Islet of Langerhans (tissue), 1 donor: ENCODE results near the gene KPNA4.
"Not testable (repeated sequence)": the region's sequence is repeated elsewhere in the genome, so short reads cannot be mapped to it uniquely, and the experiment has no call there.

Experiments used
- FAIRE-seq: peaks from one replicate; lab custom pipeline; 2011; peaks lifted over from hg19 to GRCh38; lab: Jason Lieb, UNC

KPNA4 gene, protein sequence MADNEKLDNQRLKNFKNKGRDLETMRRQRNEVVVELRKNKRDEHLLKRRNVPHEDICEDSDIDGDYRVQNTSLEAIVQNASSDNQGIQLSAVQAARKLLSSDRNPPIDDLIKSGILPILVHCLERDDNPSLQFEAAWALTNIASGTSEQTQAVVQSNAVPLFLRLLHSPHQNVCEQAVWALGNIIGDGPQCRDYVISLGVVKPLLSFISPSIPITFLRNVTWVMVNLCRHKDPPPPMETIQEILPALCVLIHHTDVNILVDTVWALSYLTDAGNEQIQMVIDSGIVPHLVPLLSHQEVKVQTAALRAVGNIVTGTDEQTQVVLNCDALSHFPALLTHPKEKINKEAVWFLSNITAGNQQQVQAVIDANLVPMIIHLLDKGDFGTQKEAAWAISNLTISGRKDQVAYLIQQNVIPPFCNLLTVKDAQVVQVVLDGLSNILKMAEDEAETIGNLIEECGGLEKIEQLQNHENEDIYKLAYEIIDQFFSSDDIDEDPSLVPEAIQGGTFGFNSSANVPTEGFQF

DNA sequence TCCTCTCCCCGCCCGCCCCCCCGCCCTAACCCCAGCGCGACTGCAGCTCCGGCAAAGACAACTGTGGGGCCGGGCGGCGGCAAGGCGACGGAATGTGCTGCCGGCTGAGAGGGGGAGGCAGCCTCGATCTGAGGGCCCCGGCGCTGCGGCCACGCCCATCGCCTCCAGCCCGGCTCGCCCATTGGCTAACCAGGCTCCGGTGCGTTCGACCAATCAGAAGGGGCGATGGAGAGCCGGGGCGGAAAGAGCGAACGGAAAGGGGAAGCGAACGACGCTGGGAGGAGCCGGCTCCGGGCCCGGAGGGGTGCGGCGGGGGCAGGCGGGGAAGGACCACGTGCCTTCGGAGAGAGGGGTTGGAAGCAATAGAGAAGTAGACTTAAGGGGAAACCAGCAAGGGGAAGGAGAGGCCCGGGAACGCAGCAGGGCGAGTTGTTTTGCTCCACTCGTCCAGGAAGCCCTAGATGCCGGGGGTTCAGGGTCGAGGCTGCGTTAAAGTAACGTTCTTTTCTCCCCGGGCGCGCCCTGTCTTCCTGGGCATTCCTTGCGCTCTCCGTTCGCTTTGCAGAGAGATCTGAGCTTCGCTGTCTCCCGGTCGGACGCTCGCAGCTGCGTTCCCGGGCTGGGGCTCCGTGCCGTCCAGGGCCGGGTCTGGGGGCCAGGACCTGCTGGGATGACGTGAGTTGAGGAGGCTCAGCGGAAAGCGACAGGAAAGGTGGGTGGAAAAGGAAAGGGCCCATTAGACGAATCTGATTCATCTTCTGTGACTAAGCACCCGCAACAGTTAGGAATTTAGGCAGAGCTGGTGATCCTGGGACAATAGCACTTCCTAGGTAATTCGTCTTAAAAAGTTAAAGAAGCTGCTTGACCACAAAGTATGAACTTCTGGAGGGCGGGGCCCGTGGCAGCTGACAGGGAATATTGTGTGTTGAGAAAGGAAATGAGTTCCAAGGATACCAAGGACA lies at the start of gene KPNA4:
KPNA4 (minus strand) TSS at position 130 of the 962 bp plus-strand sequence. CDS start 289 bp downstream, outside the sequence.
- no peak for FAIRE-seq

DNA sequence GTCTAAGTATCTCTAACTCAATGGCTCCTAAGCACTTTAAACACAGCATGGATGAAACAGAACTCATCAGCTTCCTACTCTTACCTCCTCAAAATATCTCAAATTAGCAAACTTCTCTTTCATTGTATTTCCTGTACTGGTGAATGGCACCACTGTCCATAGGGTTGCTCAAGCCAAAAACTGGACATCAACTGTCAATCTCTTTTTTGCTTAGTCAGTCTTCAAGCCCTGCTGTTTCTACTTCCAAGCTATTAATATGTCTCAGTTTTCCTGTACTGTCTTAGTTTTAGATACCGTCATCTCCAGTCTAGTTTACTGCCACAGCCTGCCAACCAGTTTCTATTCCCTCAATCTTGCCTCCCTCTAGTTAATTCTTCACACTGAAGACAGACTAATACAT lies 48.3 kb upstream of the KPNA4 start:
- FAIRE-seq, result no peak

GRCh38 chr3:160612386-160613075 lies 47.2 kb upstream of the KPNA4 start:
- no peak for FAIRE-seq

DNA sequence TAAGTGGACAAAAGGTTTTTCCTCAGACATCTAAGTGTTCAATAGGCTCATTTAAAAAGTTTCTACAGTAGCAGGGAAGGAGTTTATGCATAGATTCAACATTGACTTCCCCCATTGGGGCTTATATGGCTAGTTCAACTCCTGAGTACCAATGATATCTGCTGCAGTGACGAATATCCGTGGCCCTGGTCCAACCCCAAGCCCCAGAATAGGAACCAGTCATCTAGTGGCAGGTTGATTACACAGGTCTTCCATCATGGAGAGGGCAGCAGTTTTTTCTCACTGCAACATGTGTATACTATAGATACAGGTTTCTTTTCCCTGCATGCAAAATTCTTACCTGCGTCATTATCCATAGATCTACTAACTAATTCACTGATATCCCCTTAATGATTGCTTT lies 45.8 kb upstream of the KPNA4 start:
- FAIRE-seq, result no peak

- FAIRE-seq, result no peak
Observed at GRCh38 chr3:160608870-160609269, 43.5 kb upstream of the KPNA4 start.

DNA sequence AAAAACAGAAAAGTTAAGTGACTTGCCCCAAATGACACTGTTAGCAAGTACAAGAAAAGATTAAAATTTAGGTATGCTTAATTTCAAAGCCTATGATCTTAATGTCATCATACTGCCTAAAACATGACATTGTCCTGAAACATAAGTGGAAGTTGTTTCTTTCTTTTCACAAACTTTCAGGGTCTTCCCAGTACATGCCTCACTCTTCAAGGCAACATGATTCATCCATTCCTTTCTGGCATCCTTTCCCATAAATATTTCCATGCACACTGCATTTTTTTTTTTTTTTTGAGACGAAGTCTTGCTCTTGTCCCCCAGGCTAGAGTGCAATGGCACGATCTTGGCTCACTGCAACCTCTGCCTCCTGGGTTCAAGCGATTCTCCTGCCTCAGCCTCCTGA lies 42.5 kb upstream of the KPNA4 start:
- no peak for FAIRE-seq

- FAIRE-seq, result no peak
Observed at GRCh38 chr3:160605315-160605714, 39.9 kb upstream of the KPNA4 start.

GRCh38 chr3:160603845-160604244 lies 38.5 kb upstream of the KPNA4 start:
- FAIRE-seq, result not testable (repeated sequence)

DNA sequence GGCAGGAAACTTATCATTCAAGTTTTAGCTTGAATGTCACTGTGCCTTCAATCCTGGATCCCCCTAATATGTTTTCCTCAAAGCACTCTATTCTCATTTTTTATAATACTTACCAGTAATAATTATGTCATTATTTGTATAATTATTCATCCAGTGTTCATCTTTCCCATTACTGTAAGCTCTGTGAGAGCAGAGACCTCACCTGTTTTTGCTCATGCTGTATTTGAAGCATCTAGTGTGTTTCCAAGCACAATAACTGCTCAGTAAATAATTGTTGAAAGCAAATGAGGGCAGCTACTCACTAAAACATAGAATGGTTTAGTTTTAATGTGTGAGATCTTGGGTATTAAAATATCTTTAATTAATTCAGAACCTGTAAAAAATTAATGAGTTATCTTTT lies 36.9 kb upstream of the KPNA4 start:
- FAIRE-seq, result no peak

- no peak for FAIRE-seq
Observed at GRCh38 chr3:160601288-160601687, 35.9 kb upstream of the KPNA4 start.

DNA sequence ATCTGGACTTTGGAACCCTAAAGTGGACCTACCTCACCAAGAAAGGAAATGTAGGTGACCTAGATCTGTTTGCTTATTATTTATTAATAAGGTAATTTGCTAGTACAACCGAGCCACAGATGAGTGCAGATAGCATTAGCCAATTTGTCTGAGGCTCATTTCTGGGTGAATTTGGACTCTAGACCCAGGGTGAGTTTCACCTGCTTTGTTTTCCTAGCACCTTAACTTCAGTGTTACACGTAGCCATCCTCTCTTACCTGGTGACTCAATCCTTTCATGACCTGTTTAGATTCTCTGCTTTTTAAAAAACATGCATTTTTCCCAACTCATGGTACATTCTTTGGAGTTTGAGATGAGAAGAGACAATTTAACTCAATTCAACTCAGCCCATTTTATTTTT lies 33.5 kb upstream of the KPNA4 start:
- FAIRE-seq, result peak; percentile 55

DNA sequence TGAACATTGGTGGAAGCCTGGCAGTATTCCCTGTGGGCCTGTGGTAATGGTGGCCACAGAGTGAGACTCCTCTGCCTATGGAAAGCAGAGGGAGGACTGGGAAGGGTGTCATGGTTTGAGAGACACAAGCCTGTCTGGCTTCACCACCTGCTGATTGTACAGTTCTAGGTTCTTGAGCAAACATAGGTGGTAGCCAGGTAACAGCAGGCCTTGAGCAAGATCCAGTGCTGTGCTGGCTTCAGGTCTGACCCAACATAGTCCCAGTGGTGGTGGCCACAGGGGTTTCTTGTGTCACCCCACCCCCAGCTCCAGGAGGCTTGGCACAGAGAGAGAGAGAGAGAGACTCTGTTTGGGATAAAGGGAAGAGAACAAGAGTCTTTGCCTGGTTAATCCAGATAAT lies 22.7 kb upstream of the KPNA4 start:
- no peak for FAIRE-seq

DNA sequence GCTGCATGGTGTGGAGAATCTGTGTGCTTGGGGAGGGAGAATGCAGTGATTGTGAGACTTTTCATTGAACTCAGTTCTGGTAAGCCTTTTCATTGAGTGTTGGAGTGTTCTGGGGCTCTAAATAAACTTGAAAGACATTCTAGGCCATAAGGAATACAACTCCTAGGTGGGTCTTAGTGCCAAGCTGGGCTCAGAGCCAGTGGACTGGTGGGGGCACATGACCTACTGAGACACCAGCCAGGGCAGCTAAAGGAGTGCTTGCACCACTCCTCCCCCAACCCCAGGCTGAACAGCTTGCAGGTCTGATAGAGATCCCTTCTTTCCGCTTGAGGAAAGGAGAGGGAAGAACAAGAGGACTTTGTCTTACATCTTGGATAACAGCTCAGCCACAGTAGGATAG lies 21.7 kb upstream of the KPNA4 start:
- no peak for FAIRE-seq

DNA sequence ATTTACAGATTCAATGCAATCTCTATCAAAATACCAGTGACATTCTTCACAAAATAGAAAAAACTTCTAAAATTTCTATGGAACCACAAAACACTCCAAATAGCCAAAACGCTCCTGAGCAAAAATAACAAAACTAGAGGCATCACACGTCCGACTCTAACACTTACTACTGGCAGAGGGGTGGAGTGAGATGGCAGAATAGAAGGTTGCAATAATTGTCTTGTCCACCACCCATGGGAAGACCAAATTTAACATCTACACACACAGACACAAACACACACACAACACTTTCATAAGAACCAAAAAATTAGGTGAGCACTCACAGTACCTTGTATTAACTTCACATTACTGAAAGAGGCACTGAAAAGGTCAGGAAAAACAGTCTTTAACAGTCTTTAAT lies 21.3 kb upstream of the KPNA4 start:
- no peak for FAIRE-seq

DNA sequence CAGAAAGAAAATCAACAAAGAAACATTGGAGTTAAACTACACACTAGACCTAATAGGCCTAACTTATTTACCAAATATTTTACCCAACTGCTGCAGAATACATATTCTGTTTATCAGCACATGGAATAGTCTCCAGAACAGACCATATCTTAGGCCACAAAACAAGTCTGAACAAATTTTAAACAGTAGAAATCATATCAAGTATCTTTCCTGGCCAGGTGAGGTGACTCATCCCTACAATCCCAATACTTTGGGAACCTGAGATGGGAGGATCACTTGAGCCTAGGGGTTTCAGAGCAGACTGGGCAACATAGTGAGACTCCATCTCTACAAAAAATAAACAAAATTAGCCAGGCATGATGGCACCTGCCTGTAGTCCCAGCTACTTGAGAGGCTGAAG lies 18.1 kb upstream of the KPNA4 start:
- FAIRE-seq, result no peak

- no peak for FAIRE-seq
Observed at GRCh38 chr3:160580938-160581337, 15.6 kb upstream of the KPNA4 start.

GRCh38 chr3:160577556-160578195 lies 12.3 kb upstream of the KPNA4 start:
- FAIRE-seq, result peak; percentile 99

DNA sequence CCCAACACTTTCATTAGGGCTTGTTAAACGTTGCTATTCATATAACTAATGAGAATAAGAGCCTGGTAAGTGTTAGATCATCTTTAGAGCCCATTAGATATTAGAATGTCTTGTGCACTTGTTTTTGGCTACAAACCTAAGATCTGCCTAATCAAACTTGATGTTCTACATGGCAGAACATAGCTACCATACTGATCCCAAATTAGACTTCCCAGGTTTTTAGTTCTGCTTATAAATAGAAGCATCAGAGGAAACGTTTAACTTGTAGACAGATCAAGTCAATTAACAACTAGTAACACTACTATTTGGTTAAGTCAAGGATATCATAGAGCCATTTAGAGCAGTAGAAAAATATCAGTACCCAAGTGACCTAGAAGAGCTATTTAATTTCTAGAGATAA lies 11.7 kb upstream of the KPNA4 start:
- no peak for FAIRE-seq

GRCh38 chr3:160576621-160577020 lies 11.2 kb upstream of the KPNA4 start:
- no peak for FAIRE-seq

- no peak for FAIRE-seq
Observed at GRCh38 chr3:160575589-160575988, 10.2 kb upstream of the KPNA4 start.

- FAIRE-seq, result no peak
Observed at GRCh38 chr3:160574636-160575035, 9.3 kb upstream of the KPNA4 start.
